ENCODE results near the gene GAGE10. TPM values are rescaled to one million over a fixed set of nuclear protein-coding genes. Genes with fewer than 3 reads are reported as not detected.
"Not testable (repeated sequence)": the region's sequence is repeated elsewhere in the genome, so short reads cannot be mapped to it uniquely, and the experiment has no call there.

The GAGE10 gene
- total and polyA plus RNA-seq, 9 of the 15 experiments (the other 6 are each of a cell fraction or from before 2014, with no cell fraction given), result 0.80 to 3.1 (median 0.96) TPM; not detected in 4

- TF ChIP-seq FOXP4 (CRISPR knock-in tag; IDR thresholded peaks at IDR 0.05; ENCODE audit: borderline replicate concordance) (no peak), ATF6 (CRISPR knock-in tag; IDR thresholded peaks at IDR 0.05) (no peak), ESRRB (CRISPR knock-in tag; IDR thresholded peaks at IDR 0.05; ENCODE audit: borderline replicate concordance) (no peak), TCF3 (CRISPR knock-in tag; IDR thresholded peaks at IDR 0.05) (0 out of 2 replicates have a peak, but pooled peaks have one; percentile 27)
These were observed 12.6 kb downstream of the GAGE10 start (continued) for GRCh38 chrX:49316085-49316484.

GRCh38 chrX:49321737-49322136 lies 18.3 kb downstream of the GAGE10 start, which contains the start of gene GAGE12J:
TSS of gene GAGE12J (plus strand) at chrX:49322037. CDS start at chrX:49323194, 1,157 bp downstream.
- ATAC-seq; in situ Hi-C loops (cut with MboI): not testable (repeated sequence)

GRCh38 chrX:49322266-49322665 lies 18.8 kb downstream of the GAGE10 start:
- H2AFZ ChIP-seq (ENCODE audit: low read depth, low read length); H3K27me3 ChIP-seq (ENCODE audit: control insufficient read depth in 2 of 2, insufficient read depth in 2 of 2, low read length in 2 of 2); FAIRE-seq; in situ Hi-C loops (cut with MboI); H3K4me1 ChIP-seq (replicated peaks in 1 of 2; ENCODE audit: control insufficient read depth in 2 of 2, insufficient read depth in 2 of 2, low read length in 2 of 2); H3K9me3 ChIP-seq (replicated peaks; ENCODE audit: control insufficient read depth, insufficient read depth, low read depth, low read length); H3K79me2 ChIP-seq (ENCODE audit: control insufficient read depth, insufficient read depth, low read length); H3K9me1 ChIP-seq (ENCODE audit: control insufficient read depth, insufficient read depth, low read length); CTCF ChIA-PET (ENCODE audit: low intra/inter-chr PET ratio); BruUV-seq (replicated peaks); H3K9ac ChIP-seq (ENCODE audit: insufficient read depth in 1 of 2, low read depth in 2 of 2, low read length in 2 of 2); H3K27ac ChIP-seq (ENCODE audit: extremely low read depth, low read depth, low read length); H4K20me1 ChIP-seq (replicated peaks; ENCODE audit: control insufficient read depth, insufficient read depth, low read length); H3K36me3 ChIP-seq (ENCODE audit: control insufficient read depth, insufficient read depth, low read length); H3K4me2 ChIP-seq (ENCODE audit: insufficient read depth, low read length); ATAC-seq; intact Hi-C loops (cut with micrococcal nuclease); POLR2A ChIA-PET; DNase-seq (ENCODE audit: extremely low read depth in 1 of 4, low spot score in 3 of 4): not testable (repeated sequence)
- peak overlapping the region; percentile 29 for H3K4me3 ChIP-seq
- no CpG with 5 or more reads among the region's 27 CpGs for WGBS (ENCODE audit: insufficient coverage, low coverage, missing lambda C conversion rate)

More at GRCh38 chrX:49321737-49322136, 18.3 kb downstream of the GAGE10 start, which contains the start of gene GAGE12J:
- CTCF ChIA-PET (ENCODE audit: low intra/inter-chr PET ratio); intact Hi-C loops (cut with micrococcal nuclease); H3K4me2 ChIP-seq (ENCODE audit: insufficient read depth, low read length); H3K79me2 ChIP-seq (ENCODE audit: control insufficient read depth, insufficient read depth, low read length); H3K9me1 ChIP-seq (ENCODE audit: control insufficient read depth, insufficient read depth, low read length); H3K9ac ChIP-seq (ENCODE audit: insufficient read depth in 1 of 2, low read depth in 2 of 2, low read length in 2 of 2); POLR2A ChIA-PET; H3K27ac ChIP-seq (ENCODE audit: extremely low read depth, low read depth, low read length); H3K9me3 ChIP-seq (replicated peaks; ENCODE audit: control insufficient read depth, insufficient read depth, low read depth, low read length); DNase-seq (ENCODE audit: extremely low read depth in 1 of 4, low spot score in 3 of 4); FAIRE-seq; H3K27me3 ChIP-seq (ENCODE audit: control insufficient read depth in 2 of 2, insufficient read depth in 2 of 2, low read length in 2 of 2); H3K36me3 ChIP-seq (ENCODE audit: control insufficient read depth, insufficient read depth, low read length); H4K20me1 ChIP-seq (replicated peaks; ENCODE audit: control insufficient read depth, insufficient read depth, low read length); H3K4me1 ChIP-seq (replicated peaks in 1 of 2; ENCODE audit: control insufficient read depth in 2 of 2, insufficient read depth in 2 of 2, low read length in 2 of 2); H2AFZ ChIP-seq (ENCODE audit: low read depth, low read length); BruUV-seq (replicated peaks): not testable (repeated sequence)
- peak within 1 kb of the TSS; percentile 29 for H3K4me3 ChIP-seq
- WGBS (ENCODE audit: insufficient coverage, low coverage, missing lambda C conversion rate), result no CpG with 5 or more reads among the region's 16 CpGs
